HUDEP-2 (cell line): ENCODE results near the gene VSIG4.
"Not testable (repeated sequence)": the region's sequence is repeated elsewhere in the genome, so short reads cannot be mapped to it uniquely, and the experiment has no call there.

ENCODE experiments used
- DNase-seq, 76 experiments: peaks; one replicate each; lab custom pipeline; 2025; ENCODE audit not compliant: unreplicated experiment in 76 of 76; lab: John Stamatoyannopoulos, UW

The VSIG4 gene

GRCh38 chrX:65987811-65988210, 52.1 kb downstream of the VSIG4 start:
- DNase-seq, result no peak

DNA sequence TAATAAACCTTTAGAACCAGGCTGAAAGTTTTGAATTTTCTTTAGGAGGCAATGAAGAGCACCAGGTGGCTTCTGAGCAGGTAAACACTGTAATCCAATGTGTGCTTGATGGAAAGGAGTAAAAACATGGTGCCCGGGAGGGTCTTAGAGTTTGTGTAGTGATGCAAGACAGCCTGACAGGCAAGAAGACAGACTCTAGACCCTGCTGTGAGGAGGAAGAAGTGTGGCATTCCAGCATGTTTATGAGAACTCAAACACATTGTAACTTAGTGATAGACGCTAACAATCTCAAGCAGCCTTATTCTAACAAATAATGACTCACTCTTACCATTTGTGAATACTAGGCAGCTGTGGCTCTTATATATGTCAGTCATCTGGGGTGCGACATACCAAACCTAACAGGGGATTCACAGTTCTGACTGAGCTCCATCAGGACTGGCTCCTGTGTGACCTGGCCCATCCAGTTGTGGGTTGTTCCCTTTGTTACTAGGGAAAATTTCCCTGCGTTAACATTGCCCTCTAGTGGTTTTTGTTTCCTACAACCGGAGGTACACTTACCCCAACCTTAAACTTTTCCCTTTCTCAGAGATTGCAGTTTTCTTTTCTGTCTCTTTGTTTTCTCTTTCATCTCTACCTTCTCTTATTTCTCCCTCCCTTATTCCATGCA, 53.8 kb downstream of the VSIG4 start:
- peak in 37 of 76 experiments; percentile 0 to 62 (median 17) for DNase-seq

DNA sequence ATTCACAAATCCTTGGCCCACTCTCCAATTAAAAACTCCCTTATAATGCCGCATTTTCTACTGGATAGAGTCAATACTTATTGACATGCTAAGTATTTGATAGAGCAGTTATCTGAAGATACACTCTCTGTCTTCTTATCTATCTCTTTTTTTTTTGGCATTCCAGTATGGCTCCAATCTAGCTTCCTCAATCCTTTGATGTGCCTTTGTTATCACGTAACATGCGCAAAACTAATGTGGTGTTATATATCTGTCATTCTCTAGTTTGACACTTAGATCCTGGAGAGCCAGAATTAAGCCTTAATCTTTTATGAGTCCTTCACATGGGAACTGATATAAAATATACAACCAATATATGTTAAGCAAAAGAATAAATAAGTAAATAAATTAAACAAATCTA, 54.7 kb downstream of the VSIG4 start:
- DNase-seq, result no peak

- not testable (repeated sequence) for DNase-seq
Observed at GRCh38 chrX:65977161-65977560, 62.7 kb downstream of the VSIG4 start.

DNA sequence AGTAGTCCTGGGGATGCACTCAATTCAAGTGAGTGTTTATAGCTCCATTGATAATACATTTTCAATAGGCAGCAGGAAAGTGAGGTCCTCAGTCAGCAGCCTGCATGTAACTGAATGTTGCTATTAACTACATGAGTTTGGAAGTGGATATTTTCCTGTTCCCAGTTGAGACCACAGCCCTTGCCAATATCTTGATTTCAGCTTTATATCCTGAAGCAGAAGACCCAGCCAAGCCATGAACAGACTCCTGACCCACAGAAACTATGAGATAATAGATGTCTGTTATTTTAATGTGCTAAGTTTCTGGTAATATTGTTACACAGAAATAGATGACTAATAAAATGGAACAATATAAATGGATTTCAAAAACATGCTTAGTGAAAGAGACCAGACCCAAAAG, 63.7 kb downstream of the VSIG4 start:
- no peak for DNase-seq

DNA sequence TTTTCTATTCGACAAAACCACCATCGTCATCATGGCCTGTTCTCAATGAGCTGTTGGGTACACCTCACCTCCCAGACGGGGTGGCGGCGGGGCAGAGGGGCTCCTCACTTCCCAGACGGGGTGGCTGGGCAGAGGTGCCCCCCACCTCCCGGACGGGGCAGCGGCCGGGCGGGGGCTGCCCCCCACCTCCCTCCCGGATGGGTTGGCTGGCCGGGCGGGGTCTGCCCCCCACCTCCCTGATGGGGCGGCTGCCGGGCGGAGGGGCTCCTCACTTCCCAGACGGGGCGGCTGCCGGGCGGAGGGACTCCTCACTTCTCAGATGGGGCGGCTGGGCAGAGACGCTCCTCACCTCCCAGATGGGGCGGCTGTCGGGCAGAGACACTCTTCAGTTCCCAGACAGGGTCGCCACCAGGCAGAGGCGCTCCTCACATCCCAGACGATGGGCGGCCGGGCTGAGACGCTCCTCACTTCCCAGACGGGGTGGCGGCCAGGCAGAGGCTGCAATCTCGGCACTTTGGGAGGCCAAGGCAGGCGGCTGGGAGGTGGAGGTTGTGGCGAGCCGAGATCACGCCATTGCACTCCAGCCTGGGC, 64.6 kb downstream of the VSIG4 start:
- not testable (repeated sequence) for DNase-seq
